ENCODE data around the gene CFAP77. TPM values are rescaled to one million over a fixed set of nuclear protein-coding genes. Genes with fewer than 3 reads are reported as not detected.
"Not testable (repeated sequence)": the region's sequence is repeated elsewhere in the genome, so short reads cannot be mapped to it uniquely, and the experiment has no call there.

Gene CFAP77
- total RNA-seq, 2 experiments from 2014 or later, result not detected

DNA sequence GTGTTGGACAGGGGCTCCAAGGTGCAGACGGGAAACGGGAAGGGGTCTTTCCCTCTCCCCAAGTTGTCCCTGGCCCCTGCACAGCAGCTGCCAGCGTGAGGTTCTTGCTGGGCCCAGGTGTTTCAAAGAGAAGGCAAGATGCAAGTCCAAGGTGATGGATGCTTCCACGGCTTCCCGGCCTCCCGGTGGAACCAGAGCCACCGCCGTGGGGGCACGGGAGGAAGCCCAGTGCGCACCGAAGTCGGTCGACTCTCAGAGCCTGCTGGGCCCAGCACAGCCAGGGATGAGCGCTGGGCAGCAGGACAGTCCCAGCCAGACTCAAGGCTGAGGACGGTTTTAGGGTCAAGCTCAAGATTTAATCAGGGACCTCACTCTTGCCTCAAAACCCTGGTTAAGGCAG lies 147.1 kb downstream of the CFAP77 start:
- ChIA-PET CTCF (no interaction called here), POLR2A (no interaction called here)

DNA sequence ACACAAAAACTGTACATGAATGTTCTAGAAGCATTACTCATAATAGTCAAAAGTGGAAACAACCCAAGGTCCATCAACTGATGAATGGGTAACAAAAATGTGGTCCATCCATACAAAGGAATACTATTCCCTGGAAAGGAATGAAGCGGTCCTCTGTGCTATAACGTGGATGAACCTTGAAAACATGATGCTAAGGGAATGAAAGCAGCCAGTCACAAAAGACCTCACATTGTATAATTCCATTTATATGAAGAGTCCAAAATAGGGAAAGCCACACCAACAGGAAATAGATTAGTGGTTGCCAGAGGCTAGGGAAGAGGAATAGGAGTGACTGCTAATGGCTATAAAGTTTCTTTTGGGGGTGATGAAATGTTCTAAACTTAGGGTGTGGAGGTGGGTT lies 149.7 kb downstream of the CFAP77 start:
- ChIA-PET POLR2A (no interaction called here), CTCF (no interaction called here)

DNA sequence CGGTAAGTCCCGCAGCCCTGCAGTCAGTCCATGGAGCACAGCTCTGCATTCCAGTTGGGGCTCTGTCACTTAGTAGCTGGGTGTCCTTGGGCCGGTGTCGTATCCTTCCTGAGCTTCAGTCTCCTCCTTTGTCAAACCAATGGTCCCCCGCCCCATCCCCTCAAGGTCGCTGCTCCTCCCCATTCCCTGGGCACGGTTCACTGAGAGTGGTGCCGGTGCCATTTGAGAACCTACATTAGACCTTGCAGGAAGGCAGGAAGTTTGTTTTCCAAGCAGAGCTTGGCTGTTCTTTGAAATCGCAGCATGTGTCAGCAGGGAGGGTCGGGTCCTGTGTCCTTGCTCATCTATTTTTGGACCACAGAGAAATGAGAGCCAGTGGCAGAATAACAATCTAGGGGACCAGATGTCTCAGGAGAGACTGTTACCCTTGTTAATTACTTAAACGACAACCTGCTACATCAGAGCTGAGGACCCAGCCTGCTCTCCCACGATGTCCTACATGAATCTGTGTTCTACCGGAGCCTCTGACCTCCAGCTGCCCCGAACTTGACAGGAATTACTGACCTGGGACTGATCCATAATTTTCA lies 150.7 kb downstream of the CFAP77 start:
- ChIA-PET POLR2A (no interaction called here), CTCF (interaction anchor here (0.6 kb wide), 1 partner anchor 234 kb away, joined by 3 read pairs; no protein-coding TSS in a partner anchor)

DNA sequence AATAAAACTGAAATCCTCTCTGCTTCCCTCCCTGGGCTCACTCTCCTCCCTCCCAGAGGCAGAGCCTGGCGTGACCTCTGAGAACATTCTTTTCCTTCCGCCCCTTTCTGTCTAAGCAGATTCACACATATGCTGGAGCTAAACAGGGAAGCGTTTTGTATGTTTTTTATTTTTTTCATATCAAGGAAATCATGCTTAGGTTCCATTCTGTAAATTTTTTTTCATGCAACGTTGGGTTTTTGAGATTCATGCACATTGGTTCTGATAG lies 152.2 kb downstream of the CFAP77 start:
- ChIA-PET POLR2A (no interaction called here), CTCF (no interaction called here)

DNA sequence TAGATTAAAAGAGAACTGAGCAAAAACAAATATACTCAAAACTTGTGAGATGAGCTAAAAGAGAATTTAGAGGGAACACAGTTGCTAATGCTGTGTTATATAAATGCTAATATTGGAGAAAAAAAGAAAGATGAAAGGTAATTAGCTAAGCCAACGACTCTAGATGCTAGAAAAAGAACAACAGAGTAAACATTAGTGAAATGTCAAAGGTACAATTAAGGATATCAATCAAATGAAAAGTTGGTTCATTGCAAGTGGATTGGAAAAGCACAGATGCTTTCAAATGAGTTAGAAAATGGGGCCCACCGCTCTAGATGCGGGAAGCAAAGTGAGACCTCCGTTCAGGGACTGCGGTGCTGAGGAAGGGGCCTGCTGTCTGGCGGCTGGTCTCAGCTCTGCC lies 154.5 kb downstream of the CFAP77 start:
- POLR2A ChIA-PET, result no interaction called here
- CTCF ChIA-PET, result no interaction called here

DNA sequence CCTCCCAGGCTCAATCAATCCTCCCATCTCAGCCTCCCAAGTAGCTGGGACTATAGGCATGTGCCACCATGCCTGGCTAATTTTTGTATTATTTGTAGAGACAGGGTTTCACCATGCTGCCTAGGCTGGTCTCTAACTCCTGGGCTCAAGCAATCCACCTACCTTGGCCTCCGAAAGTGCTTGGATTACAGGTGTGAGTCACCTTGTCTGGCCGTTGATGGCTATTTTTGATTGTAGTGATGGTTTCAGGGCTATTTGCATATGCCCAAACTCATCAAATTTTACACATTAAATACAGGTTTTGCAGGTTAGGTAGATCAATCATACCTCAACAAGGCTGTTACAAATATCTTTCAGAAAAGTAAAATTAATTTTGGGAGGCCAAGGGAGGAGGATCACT lies 158.8 kb downstream of the CFAP77 start:
- POLR2A ChIA-PET, CTCF ChIA-PET: not testable (repeated sequence)

DNA sequence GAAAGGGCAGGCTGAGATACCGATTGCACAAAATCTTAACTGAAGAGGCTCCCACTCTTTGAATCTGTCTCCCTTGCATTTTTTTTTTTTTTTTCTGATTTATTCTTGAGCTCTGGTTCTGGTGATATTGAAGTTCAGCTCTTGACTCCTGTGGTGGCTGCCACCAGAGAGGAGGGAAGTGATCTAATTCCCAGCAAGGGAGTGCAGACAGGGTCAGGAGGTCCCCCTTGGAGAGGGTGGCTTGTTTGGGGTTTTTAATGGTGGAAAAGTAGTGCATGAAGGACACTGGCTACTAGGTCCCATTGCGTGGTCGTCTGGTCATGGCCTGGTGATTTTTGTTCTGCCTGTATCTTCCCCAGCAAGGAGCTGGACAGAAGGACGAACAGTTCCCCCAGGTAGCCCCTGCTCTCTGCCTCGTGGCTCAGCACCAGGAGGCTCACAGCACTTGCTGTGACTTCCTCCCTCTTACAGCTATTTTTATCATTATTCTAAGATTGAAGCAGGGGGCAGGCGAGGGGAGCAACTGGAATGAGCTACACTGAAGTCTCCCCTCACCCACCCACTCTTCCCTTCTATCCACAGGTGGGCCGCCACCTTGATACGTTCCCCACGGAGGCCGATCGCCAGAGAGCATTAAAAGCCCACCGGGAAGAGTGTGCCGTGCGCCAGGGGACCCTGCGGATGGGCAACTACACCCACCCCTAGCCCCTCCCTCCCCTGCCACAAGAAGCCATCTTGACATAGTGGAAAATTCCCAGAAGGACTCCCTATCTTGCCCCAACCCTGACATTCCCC lies 162.0 kb downstream of the CFAP77 start:
- POLR2A ChIA-PET, result no interaction called here

DNA sequence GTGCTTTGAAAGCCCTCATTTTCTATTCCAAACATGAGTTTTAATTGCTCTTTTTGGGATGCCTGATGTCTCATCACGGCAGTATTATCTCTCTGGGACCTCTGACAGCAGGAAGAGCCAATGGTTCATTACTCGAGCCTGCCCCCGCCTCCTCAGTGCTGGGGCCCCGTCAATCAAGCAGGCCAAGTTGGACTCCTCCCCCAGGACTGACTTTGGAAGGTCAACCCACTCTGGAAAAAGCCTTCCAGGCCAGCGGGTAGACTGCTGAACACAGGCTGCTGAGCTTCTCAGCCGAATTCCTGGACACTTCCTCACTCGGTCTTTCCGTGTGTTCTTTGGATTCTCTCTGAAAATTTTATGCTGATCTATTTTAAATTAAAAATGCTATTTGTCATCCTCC lies 162.9 kb downstream of the CFAP77 start:
- ChIA-PET POLR2A (no interaction called here), CTCF (no interaction called here)

More for the DNA sequence above, 162.0 kb downstream of the CFAP77 start:
- CTCF ChIA-PET, result no interaction called here

DNA sequence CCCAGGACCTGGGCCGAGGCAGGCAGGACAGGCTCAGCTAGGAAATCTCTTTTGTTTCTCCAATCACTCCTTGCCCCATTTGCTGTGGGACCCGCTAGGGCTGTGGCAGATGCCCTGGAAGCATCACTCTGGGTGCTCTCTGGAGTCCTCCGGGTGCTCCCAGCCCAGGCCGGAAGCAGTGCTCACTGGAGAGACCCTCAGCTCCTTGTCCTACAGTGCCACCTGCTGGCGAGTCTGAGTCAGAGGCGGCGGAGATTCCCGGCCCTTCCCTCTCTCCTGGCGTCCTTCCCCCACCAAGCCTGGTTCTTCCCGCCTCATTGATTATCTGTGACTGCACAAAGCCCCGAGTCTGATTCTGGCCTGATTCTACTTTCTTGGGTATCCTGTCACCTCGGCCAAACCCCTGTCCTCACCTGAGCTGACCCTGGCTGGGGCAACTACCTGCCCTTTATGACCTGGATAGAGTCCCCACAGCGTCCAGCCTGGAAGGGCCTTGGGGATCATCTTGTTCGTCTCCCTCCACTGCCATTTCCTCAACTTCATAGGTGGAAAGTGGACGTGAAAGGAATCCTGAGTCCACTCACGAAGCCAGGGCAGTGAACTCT lies 165.1 kb downstream of the CFAP77 start:
- CTCF ChIA-PET, result interaction anchor here (0.8 to 2.5 kb wide), 5 partner anchors 68 to 163 kb away, joined by 3 to 9 read pairs (median 5); partner anchors contain the start of genes DDX31 and GTF3C4
- POLR2A ChIA-PET, result no interaction called here

DNA sequence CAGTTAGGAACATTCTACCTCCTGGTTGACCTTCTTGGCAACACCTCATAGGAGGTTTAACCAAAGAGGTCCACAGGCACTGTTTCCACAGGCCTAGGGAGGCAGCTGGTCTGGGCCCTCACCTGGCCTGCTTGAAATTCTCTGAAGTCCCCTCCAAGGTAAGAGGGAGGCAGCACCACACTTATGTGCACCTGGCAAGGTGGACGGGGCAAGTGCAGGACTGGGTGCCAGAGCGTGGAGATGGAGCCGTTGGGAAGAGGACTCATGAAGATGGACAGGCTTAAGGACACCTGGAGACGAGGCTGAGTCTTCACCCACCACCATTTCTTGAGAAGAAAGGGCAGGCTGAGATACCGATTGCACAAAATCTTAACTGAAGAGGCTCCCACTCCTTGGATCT lies 165.8 kb downstream of the CFAP77 start:
- ChIA-PET CTCF (interaction anchor here (0.8 to 2.5 kb wide), 4 partner anchors 69 to 162 kb away, joined by 3 to 9 read pairs (median 5); partner anchors contain the start of genes DDX31 and GTF3C4), POLR2A (no interaction called here)

DNA sequence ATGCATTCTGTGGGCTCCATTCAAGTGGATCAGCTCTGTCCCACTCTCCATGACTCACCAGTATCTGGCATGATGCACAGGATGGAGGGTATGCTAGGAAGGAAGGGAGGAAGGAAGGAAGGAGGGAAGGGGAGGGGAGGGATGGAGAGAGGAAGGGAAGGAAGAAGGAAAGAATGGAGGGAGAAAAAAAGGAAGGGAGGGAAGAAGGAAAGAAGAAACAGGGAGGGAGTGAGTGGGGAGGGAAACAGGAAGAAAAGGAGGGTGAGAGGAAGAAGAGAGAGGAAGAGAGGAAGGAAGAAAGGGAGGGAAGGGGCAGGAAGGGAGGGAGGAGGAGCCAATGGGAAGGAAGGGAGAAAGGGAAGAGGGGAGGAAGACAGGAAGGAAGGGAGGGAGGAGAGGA lies 167.1 kb downstream of the CFAP77 start:
- POLR2A ChIA-PET, result no interaction called here
- CTCF ChIA-PET, result interaction anchor here (1.9 kb wide), 1 partner anchor 165 kb away, joined by 5 read pairs; no protein-coding TSS in a partner anchor

DNA sequence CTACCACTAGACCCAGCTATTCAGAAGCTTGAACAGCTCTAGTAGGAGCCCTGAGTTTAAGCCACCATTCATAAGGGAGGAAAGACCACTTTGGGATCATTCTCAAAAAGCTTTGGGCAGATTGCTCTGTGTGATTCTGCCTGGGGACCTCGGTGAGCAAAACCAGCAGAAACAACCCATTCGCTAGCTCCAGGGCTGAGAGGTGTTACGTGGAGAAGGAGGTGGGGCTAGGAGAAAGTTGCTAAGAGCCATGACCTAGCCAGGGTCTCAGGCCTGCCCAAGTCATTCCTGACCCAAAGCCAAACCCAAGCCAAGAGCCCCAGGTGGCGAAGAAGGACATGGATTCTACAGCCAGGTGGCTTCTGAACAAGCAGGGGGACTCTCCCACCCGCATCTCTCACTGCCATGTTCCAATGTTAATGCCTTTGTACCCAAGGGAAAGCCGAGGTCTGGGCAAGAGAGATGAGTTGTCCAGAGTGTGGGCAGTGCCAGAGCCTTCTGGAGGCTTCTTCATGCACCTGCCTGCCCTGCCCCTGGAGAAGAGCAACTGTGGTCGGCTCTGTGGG lies 168.4 kb downstream of the CFAP77 start:
- POLR2A ChIA-PET, result no interaction called here
- CTCF ChIA-PET, result interaction anchor here (1.9 kb wide), 1 partner anchor 166 kb away, joined by 5 read pairs; no protein-coding TSS in a partner anchor

DNA sequence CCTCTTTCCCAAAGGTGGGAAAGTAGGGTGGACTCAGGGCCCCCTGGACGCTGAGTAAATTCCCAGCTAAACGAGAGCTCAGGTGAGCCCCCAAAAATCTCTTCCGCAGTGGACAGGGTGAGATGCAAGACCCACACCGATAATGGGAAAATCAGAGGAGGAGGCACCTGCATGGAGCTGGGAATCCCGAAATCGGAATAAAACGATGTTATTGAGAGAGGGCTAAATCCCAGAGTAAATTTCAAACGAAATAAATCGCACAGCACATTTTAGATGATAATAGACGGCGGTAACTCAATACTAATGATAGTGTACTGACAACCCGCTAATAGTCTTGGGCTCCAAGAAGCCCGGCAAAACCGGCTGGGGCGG lies 169.4 kb downstream of the CFAP77 start:
- ChIA-PET CTCF (no interaction called here), POLR2A (no interaction called here)

DNA sequence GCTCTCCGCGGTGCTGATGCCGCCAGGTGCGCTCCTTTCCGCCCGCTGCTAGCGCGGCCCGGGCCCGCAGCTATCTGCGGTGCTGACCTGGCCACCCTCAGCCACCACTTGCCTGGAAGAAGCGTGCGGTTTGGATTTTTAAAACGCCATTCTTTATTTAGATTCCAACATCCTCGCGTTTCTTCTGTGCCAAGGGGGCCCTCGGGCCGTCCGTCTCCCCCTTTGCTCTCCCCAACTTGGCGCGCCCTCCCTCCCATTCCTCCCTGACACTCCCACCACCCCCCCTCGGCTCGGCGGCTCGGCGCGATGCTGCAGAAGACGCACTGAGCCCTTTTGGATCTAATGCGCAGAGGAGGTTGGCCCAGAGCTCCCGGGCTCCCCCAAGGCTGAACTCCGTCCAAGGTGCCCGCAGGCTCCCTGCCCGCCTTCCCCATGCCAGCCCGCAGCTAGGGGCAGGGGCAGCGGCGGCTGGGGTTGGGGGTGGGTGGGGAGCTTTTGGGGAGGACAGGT lies 172.3 kb downstream of the CFAP77 start, which contains the start of gene BARHL1:
Gene BARHL1 (plus strand): TSS at position 331 of the 510 bp plus-strand sequence. CDS start 192 bp downstream, outside the sequence.
- POLR2A ChIA-PET, result no interaction called here
- CTCF ChIA-PET, result no interaction called here

DNA sequence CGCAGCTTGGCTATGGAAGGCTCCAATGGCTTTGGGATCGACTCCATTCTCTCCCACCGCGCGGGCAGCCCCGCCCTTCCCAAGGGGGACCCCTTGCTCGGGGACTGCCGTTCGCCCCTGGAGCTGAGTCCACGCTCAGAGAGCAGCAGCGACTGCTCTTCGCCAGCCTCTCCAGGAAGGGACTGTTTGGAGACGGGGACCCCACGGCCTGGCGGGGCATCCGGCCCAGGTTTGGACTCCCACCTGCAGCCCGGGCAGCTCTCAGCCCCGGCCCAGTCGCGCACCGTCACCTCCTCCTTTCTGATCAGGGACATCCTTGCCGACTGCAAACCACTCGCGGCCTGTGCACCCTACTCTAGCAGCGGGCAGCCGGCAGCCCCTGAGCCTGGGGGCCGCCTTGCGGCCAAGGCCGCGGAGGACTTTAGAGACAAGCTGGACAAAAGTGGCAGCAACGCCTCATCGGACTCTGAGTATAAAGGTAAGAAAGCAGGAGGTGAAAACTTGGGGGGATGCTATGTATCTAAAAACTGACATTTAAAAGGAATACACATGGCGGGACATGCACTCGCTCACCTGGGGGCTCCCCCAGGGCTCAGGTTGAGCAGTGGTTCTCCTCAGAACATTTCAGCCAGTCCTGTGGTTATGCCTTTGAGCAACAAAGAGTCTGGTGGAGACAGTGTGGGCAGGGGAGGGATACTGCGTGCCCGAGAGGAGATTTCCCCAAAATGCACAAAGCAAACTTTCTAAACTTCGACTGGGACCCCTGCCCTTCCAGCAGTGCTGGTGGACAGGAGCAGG lies 173.0 kb downstream of the CFAP77 start:
- CTCF ChIA-PET, result no interaction called here
- POLR2A ChIA-PET, result no interaction called here

DNA sequence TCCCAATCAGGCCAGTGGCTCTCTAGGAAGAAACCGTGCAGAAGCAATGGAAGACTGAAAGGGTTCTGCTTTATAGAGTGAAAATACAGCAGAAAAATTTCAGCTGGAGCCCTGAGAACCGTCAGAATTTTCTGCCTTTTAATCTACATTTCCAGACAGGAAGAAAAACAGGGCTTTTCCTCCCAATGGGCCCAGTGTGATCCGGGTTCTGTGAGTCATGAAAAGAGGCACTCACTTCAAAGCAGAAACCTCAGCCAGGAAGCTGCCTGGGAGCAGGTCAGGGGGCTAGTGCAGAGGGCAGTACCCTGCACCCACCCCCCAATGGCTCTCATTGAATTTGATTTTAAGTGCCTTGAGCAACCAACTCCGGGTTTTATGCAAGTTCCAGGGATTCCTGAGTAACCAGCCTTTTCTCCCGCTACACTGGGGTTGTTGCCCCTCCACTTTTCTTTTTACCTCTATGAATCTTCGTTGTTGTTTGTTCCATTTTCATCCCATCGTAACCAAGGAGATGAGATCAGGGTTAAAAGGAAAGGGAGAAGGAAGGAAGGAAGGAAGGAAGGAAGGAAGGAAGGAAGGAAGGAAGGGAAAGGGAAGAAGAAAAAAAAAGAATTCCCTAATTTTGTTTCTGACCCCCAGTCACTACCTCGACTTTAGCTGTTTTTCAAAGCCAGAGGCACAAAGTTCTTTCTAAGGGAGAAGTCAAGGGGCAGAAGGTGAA lies 173.7 kb downstream of the CFAP77 start:
- ChIA-PET POLR2A (no interaction called here), CTCF (interaction anchor here (0.6 kb wide), 1 partner anchor 51 kb away, joined by 3 read pairs; no protein-coding TSS in a partner anchor)

DNA sequence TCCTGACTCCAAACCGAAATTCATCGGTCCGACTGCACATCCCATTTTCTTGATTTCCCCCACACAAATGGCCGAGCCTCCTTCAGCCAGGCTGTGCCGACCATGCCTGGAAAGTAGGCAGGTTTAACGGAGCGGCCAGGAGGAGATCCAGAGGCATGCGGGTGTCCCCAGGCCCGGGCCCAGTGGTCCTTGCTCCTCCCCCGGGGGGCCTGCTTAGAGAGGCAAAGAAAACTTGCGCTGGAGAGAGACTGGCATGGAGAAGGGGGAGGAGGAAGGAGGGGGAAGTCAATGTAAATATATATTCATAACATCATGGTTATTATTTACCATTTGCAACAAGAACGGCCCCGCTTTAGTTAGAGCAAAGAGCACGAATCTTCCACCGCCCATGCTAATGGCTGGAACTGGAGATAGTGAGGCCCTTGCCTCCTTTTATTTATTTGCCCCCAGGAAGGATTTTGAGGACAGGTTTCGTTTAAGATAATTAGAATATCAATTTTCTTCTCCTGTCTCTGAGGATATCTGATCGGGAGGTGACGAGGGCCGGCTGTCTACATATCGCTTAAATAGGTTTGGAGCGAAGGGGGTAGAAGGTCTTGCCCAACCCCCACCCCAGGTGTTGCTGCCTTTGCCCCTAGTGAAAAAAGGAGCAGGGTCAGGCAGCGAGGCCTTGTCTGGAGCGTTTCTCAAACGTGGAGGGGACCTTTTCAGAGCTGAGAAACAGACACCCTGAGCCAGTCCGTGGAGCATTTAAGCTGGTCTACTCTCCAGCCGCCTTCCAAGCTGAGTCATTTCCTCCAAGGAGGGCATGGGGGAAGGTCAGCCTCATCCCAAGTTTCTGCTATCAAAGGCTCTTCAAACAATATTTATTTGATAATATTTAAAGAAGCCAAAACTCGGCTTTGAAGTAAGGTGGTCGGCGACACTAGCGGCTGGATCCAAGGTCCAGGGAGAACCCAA lies 174.9 kb downstream of the CFAP77 start:
- ChIA-PET CTCF (interaction anchor here (0.6 kb wide), 1 partner anchor 285 kb away, joined by 3 read pairs; no protein-coding TSS in a partner anchor), POLR2A (no interaction called here)
